ENCODE data around the gene DOCK9.

DNA sequence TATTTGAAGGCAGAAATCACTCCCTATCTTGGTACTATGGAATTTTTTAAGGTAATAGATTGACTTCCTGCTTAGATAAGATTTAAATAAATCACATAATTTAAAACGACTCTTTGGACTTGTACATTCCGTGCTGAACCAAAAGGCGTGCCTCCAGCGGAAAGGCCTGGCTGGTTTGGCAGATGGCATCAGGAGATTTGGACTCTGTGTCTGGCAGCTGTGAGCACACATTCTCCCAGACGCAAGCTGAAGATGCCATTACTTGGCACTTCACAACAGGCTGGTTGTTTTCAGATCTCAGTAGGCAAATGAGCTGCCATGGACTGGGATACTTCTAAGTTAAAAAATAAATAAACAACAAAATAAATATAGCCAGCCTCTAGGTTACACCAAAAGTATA, 120.9 kb downstream of the DOCK9 start:
- TF ChIP-seq, protein P1, sequence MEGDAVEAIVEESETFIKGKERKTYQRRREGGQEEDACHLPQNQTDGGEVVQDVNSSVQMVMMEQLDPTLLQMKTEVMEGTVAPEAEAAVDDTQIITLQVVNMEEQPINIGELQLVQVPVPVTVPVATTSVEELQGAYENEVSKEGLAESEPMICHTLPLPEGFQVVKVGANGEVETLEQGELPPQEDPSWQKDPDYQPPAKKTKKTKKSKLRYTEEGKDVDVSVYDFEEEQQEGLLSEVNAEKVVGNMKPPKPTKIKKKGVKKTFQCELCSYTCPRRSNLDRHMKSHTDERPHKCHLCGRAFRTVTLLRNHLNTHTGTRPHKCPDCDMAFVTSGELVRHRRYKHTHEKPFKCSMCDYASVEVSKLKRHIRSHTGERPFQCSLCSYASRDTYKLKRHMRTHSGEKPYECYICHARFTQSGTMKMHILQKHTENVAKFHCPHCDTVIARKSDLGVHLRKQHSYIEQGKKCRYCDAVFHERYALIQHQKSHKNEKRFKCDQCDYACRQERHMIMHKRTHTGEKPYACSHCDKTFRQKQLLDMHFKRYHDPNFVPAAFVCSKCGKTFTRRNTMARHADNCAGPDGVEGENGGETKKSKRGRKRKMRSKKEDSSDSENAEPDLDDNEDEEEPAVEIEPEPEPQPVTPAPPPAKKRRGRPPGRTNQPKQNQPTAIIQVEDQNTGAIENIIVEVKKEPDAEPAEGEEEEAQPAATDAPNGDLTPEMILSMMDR (IDR thresholded peaks at IDR 0.05; ENCODE audit: poor library complexity) = no peak
- TF ChIP-seq EZH2 (IDR thresholded peaks at IDR 0.05; ENCODE audit: borderline replicate concordance) (no peak), EZH2phosphoT487 (IDR thresholded peaks at IDR 0.05; ENCODE audit: low read depth, severe bottlenecking, unreplicated experiment) (no peak)

Measured in hepatocyte (in vitro differentiated cells).